Activated CD4-positive, alpha-beta memory T cell treated with anti-CD3 and anti-CD28 coated beads, Interleukin-2, amount 10 ng/mL, durations not matched to agents 7 days and 5 days (primary cell): ENCODE results near the gene MGA. TPM values are rescaled to one million over a fixed set of nuclear protein-coding genes. Genes with fewer than 3 reads are reported as not detected.
A peak's percentile ranks its signal among the peaks of the same experiment; 100 is the strongest.

Experiments
- CTCF ChIA-PET: fragments of 350-600 bp; sonication (Branson Sonifier 250); formaldehyde crosslinking; loops from one replicate; lab custom pipeline; 2021; ENCODE audit warnings: antibody characterized with exemption, inconsistent platforms; lab: Charles Lee
- POLR2A ChIA-PET: fragments of 350-600 bp; sonication (Branson Sonifier 250); formaldehyde crosslinking; loops from one replicate; lab custom pipeline; 2021; ENCODE audit warnings: antibody characterized with exemption; lab: Charles Lee
- DNase-seq: peaks from one replicate; pipeline ENCODE4 v3.0.0-alpha.2; 2020
- H3K27ac Mint-ChIP-seq: one replicate; pipeline ENCODE4 v1.8.0; 2021; ENCODE audit warnings: mild to moderate bottlenecking, mixed read lengths
- H3K27me3 Mint-ChIP-seq: one replicate; pipeline ENCODE4 v1.8.0; 2021; ENCODE audit warnings: mixed read lengths
- H3K36me3 Mint-ChIP-seq: one replicate; pipeline ENCODE4 v1.8.0; 2021; ENCODE audit warnings: low read depth, mixed read lengths
- H3K4me1 Mint-ChIP-seq: one replicate; pipeline ENCODE4 v1.8.0; 2021; ENCODE audit warnings: mixed read lengths
- H3K4me3 Mint-ChIP-seq: one replicate; pipeline ENCODE4 v1.8.0; 2021; ENCODE audit warnings: mild to moderate bottlenecking, mixed read lengths
- H3K9me3 Mint-ChIP-seq: one replicate; pipeline ENCODE4 v1.8.0; 2021; ENCODE audit warnings: mixed read lengths
- total RNA-seq, 2 experiments: library from RNA; stranded (reverse); gene quantifications; one replicate each; pipeline ENCODE4 v1.2.3, GENCODE V29; 2021

MGA gene
- total RNA-seq, 2 experiments from 2014 or later, result 28.2 to 30.3 TPM

- Mint-ChIP-seq H3K4me1 (peaks cover 11% of the 10 kb centered on the region), H3K36me3 (peaks cover 17% of the 10 kb centered on the region), H3K27ac (no peak overlapping the region), H3K27me3 (no peaks in the 10 kb centered on the region), H3K9me3 (no peaks in the 10 kb centered on the region), H3K4me3 (no peak overlapping the region)
- ChIA-PET POLR2A (interaction anchor here (1.1 kb wide), 1 partner anchor 30 kb away, joined by 3 read pairs; the partner anchor contains the start of gene MAPKBP1), CTCF (interaction anchor here (5.8 kb wide), 1 partner anchor 32 kb away, joined by 39 read pairs; the partner anchor contains the start of gene MAPKBP1)
- no peak for DNase-seq
Observed at GRCh38 chr15:41804916-41805666, 144.9 kb downstream of the MGA start.

GRCh38 chr15:41805711-41806110 is 145.5 kb downstream of the MGA start:
- Mint-ChIP-seq H3K27me3 (no peaks in the 10 kb centered on the region), H3K27ac (no peak overlapping the region), H3K4me3 (no peak overlapping the region), H3K36me3 (peaks cover 12% of the 10 kb centered on the region), H3K4me1 (peaks cover 17% of the 10 kb centered on the region), H3K9me3 (no peaks in the 10 kb centered on the region)
- CTCF ChIA-PET, result interaction anchor here (5.8 kb wide), 1 partner anchor 33 kb away, joined by 39 read pairs; the partner anchor contains the start of gene MAPKBP1
- no peak for DNase-seq
- POLR2A ChIA-PET, result no interaction called here

GRCh38 chr15:41806291-41807181 is 146.3 kb downstream of the MGA start:
- no peaks in the 10 kb centered on the region for H3K27me3 Mint-ChIP-seq
- no peak overlapping the region for H3K4me3 Mint-ChIP-seq
- H3K4me1 Mint-ChIP-seq, result peaks cover 26% of the 10 kb centered on the region
- ChIA-PET POLR2A (no interaction called here), CTCF (interaction anchor here (0.6 to 5.8 kb wide), 3 partner anchors 29 to 102 kb away, joined by 3 to 39 read pairs (median 4); partner anchors contain the start of gene MAPKBP1)
- H3K27ac Mint-ChIP-seq, result no peak overlapping the region
- no peaks in the 10 kb centered on the region for H3K9me3 Mint-ChIP-seq
- H3K36me3 Mint-ChIP-seq, result peaks cover 4% of the 10 kb centered on the region
- DNase-seq, result no peak

GRCh38 chr15:41809121-41809520 is 148.9 kb downstream of the MGA start:
- no peaks in the 10 kb centered on the region for H3K9me3 Mint-ChIP-seq
- no peak overlapping the region for H3K4me3 Mint-ChIP-seq
- CTCF ChIA-PET, result interaction anchor here (0.7 to 6.9 kb wide), 4 partner anchors 18 to 141 kb away, joined by 3 to 270 read pairs (median 30); partner anchors contain the start of gene MAPKBP1
- POLR2A ChIA-PET, result interaction anchor here (5.5 kb wide), 1 partner anchor 34 kb away, joined by 59 read pairs; the partner anchor contains the start of gene MAPKBP1
- H3K27ac Mint-ChIP-seq, result no peak overlapping the region
- H3K36me3 Mint-ChIP-seq, result peaks cover 4% of the 10 kb centered on the region
- no peaks in the 10 kb centered on the region for H3K27me3 Mint-ChIP-seq
- H3K4me1 Mint-ChIP-seq, result peaks cover 46% of the 10 kb centered on the region
- no peak for DNase-seq

GRCh38 chr15:41809526-41810220 is 149.5 kb downstream of the MGA start:
- CTCF ChIA-PET, result interaction anchor here (0.7 to 6.9 kb wide), 12 partner anchors 9 to 206 kb away, joined by 3 to 270 read pairs (median 12); partner anchors contain the start of gene MAPKBP1
- no peak overlapping the region for H3K4me3 Mint-ChIP-seq
- H3K9me3 Mint-ChIP-seq, result no peaks in the 10 kb centered on the region
- DNase-seq, result no peak
- POLR2A ChIA-PET, result interaction anchor here (1.2 to 5.5 kb wide), 2 partner anchors 10 to 35 kb away, joined by 3 to 59 read pairs; partner anchors contain the start of gene MAPKBP1
- no peaks in the 10 kb centered on the region for H3K27me3 Mint-ChIP-seq
- peaks cover 45% of the 10 kb centered on the region for H3K4me1 Mint-ChIP-seq
- H3K36me3 Mint-ChIP-seq, result peaks cover 4% of the 10 kb centered on the region
- no peak overlapping the region for H3K27ac Mint-ChIP-seq

- no peaks in the 10 kb centered on the region for H3K27me3 Mint-ChIP-seq
- peaks cover 4% of the 10 kb centered on the region for H3K36me3 Mint-ChIP-seq
- DNase-seq, result no peak
- peak overlapping the region; percentile 47 for H3K27ac Mint-ChIP-seq
- ChIA-PET POLR2A (interaction anchor here (0.6 to 5.5 kb wide), 9 partner anchors 9 to 209 kb away, joined by 3 to 59 read pairs (median 3); partner anchors contain the start of gene MAPKBP1), CTCF (interaction anchor here (0.7 to 6.9 kb wide), 24 partner anchors 8 to 345 kb away, joined by 3 to 270 read pairs (median 6); partner anchors contain the start of gene MAPKBP1)
- H3K4me1 Mint-ChIP-seq, result peaks cover 42% of the 10 kb centered on the region
- H3K4me3 Mint-ChIP-seq, result peak overlapping the region; percentile 21
- H3K9me3 Mint-ChIP-seq, result no peaks in the 10 kb centered on the region
Observed at GRCh38 chr15:41810651-41811431, 150.6 kb downstream of the MGA start.

- H3K9me3 Mint-ChIP-seq, result no peaks in the 10 kb centered on the region
- no peaks in the 10 kb centered on the region for H3K27me3 Mint-ChIP-seq
- CTCF ChIA-PET, result interaction anchor here (0.7 to 6.9 kb wide), 25 partner anchors 9 to 346 kb away, joined by 3 to 270 read pairs (median 6); partner anchors contain the start of gene MAPKBP1
- H3K36me3 Mint-ChIP-seq, result peaks cover 8% of the 10 kb centered on the region
- H3K4me1 Mint-ChIP-seq, result peaks cover 42% of the 10 kb centered on the region
- no peak overlapping the region for H3K4me3 Mint-ChIP-seq
- peak; percentile 78 for DNase-seq
- H3K27ac Mint-ChIP-seq, result peak overlapping the region; percentile 47
- POLR2A ChIA-PET, result interaction anchor here (0.6 to 5.5 kb wide), 10 partner anchors 15 to 210 kb away, joined by 3 to 59 read pairs (median 4); partner anchors contain the start of genes MAPKBP1 and MGA
Observed at GRCh38 chr15:41811432-41812195, 151.4 kb downstream of the MGA start.

- POLR2A ChIA-PET, result interaction anchor here (5.5 kb wide), 1 partner anchor 38 kb away, joined by 59 read pairs; the partner anchor contains the start of gene MAPKBP1
- Mint-ChIP-seq H3K27ac (no peak overlapping the region), H3K4me3 (no peak overlapping the region), H3K4me1 (peaks cover 42% of the 10 kb centered on the region), H3K9me3 (no peaks in the 10 kb centered on the region), H3K36me3 (peaks cover 13% of the 10 kb centered on the region), H3K27me3 (no peaks in the 10 kb centered on the region)
- DNase-seq, result no peak
- CTCF ChIA-PET, result interaction anchor here (0.9 to 6.9 kb wide), 11 partner anchors 9 to 255 kb away, joined by 3 to 270 read pairs (median 10); partner anchors contain the start of gene MAPKBP1
Observed at GRCh38 chr15:41812820-41813375, 152.7 kb downstream of the MGA start.

GRCh38 chr15:41813426-41813825 is 153.2 kb downstream of the MGA start:
- no peaks in the 10 kb centered on the region for H3K27me3 Mint-ChIP-seq
- POLR2A ChIA-PET, result interaction anchor here (5.5 kb wide), 1 partner anchor 38 kb away, joined by 59 read pairs; the partner anchor contains the start of gene MAPKBP1
- CTCF ChIA-PET, result interaction anchor here (0.9 to 6.9 kb wide), 4 partner anchors 10 to 81 kb away, joined by 3 to 270 read pairs (median 24); partner anchors contain the start of gene MAPKBP1
- no peak overlapping the region for H3K27ac Mint-ChIP-seq
- H3K4me3 Mint-ChIP-seq, result no peak overlapping the region
- no peaks in the 10 kb centered on the region for H3K9me3 Mint-ChIP-seq
- H3K36me3 Mint-ChIP-seq, result peaks cover 17% of the 10 kb centered on the region
- H3K4me1 Mint-ChIP-seq, result peaks cover 42% of the 10 kb centered on the region
- no peak for DNase-seq

- Mint-ChIP-seq H3K27me3 (no peaks in the 10 kb centered on the region), H3K36me3 (peaks cover 25% of the 10 kb centered on the region), H3K27ac (no peak overlapping the region), H3K4me1 (peaks cover 39% of the 10 kb centered on the region), H3K9me3 (no peaks in the 10 kb centered on the region), H3K4me3 (no peak overlapping the region)
- DNase-seq, result no peak
- CTCF ChIA-PET, result interaction anchor here (6.9 kb wide), 1 partner anchor 39 kb away, joined by 270 read pairs; the partner anchor contains the start of gene MAPKBP1
- POLR2A ChIA-PET, result no interaction called here
Observed at GRCh38 chr15:41814534-41814933, 154.3 kb downstream of the MGA start.
